SH-SY5Y (cell line): ENCODE measurements around the gene TRIM62.

ENCODE experiments used
- GATA2 ChIP-seq: IDR thresholded peaks from 2 replicates; pipeline ENCODE4 v1.6.1; 2011; ENCODE audit warnings: mild to moderate bottlenecking, low read depth, low read length
- GATA3 ChIP-seq: IDR thresholded peaks from 2 replicates; pipeline ENCODE4 v1.6.1; 2011; ENCODE audit warnings: low read depth, mild to moderate bottlenecking, low read length, moderate library complexity

- TF ChIP-seq GATA2 = no peak
- TF ChIP-seq GATA3 = no peak
Measured at GRCh38 chr1:33126411-33127000, 55.3 kb downstream of the TRIM62 start.
